HCT116 (cell line): ENCODE data around the gene IARS1.

Source experiments
- CTCF ChIP-seq, 3 experiments: fragments of 200-600 bp in 1 of 3; sonication (generic) in 1 of 3; IDR thresholded peaks in 2 of 3; conservative IDR thresholded peaks in 1 of 3; 2 replicates each; pipeline ENCODE4 v1.5.1; 2012 to 2017; ENCODE audit warnings: low read depth in 2 of 3, low read length in 2 of 3, antibody characterized with exemption in 1 of 3, borderline replicate concordance in 1 of 3, control low read depth in 1 of 3, mild to moderate bottlenecking in 1 of 3, mixed read lengths in 1 of 3, mixed run types in 1 of 3, moderate library complexity in 1 of 3; ENCODE audit not compliant: insufficient read depth in 1 of 3
- EZH2 ChIP-seq: fragments of 200-600 bp; sonication (generic); IDR thresholded peaks from 2 replicates; pipeline ENCODE4 v1.6.1; 2017; ENCODE audit warnings: antibody characterized with exemption, mixed run types
- EZH2phosphoT487 ChIP-seq: fragments of 200-600 bp; IDR thresholded peaks from 2 replicates; pipeline ENCODE4 v1.6.1; 2018; ENCODE audit warnings: antibody characterized with exemption, borderline replicate concordance
- FOSL1 ChIP-seq: IDR thresholded peaks from 2 replicates; pipeline ENCODE4 v1.6.1; 2012; ENCODE audit warnings: low read depth
- JUND ChIP-seq: IDR thresholded peaks from 2 replicates; pipeline ENCODE4 v1.6.1; 2012
- MAX ChIP-seq: IDR thresholded peaks from 2 replicates; pipeline ENCODE4 v1.6.1; 2012
- POLR2A ChIP-seq: IDR thresholded peaks from 2 replicates; pipeline ENCODE4 v1.7.0; 2011; ENCODE audit warnings: borderline replicate concordance; ENCODE audit not compliant: insufficient read depth, insufficient read length; ENCODE audit errors: extremely low read depth
- TCF7L2 ChIP-seq: IDR thresholded peaks from 2 replicates; pipeline ENCODE4 v1.7.0; 2011; ENCODE audit warnings: borderline replicate concordance, inconsistent platforms; ENCODE audit not compliant: insufficient read depth, insufficient read length; ENCODE audit errors: extremely low read depth
- ZFX ChIP-seq: fragments of 450-650 bp; IDR thresholded peaks from 2 replicates; pipeline ENCODE4 v1.6.1; 2017
- ZNF274 ChIP-seq: fragments of 200-500 bp; sonication (Bioruptor generic); IDR thresholded peaks from 2 replicates; pipeline ENCODE4 v1.6.1; 2014; ENCODE audit warnings: mild to moderate bottlenecking, low read depth, low read length, inconsistent platforms

GRCh38 chr9:92257327-92257726 is 36.2 kb downstream of the IARS1 start:
- TF ChIP-seq CTCF (IDR thresholded peaks at IDR 0.05 in 2 of 3, conservative IDR thresholded peaks at IDR 0.05 in 1 of 3; ENCODE audit: borderline replicate concordance in 1 of 3, insufficient read depth in 1 of 3, low read depth in 2 of 3, low read length in 2 of 3) (no peak), EZH2 (no peak), FOSL1 (no peak), POLR2A (no peak), JUND (no peak), ZNF274 (no peak), TCF7L2 (no peak), EZH2phosphoT487 (no peak), MAX (no peak), ZFX (no peak)
